ENCODE measurements around the gene ZNF525.
"Not testable (repeated sequence)": the region's sequence is repeated elsewhere in the genome, so short reads cannot be mapped to it uniquely, and the experiment has no call there.

Gene ZNF525

DNA sequence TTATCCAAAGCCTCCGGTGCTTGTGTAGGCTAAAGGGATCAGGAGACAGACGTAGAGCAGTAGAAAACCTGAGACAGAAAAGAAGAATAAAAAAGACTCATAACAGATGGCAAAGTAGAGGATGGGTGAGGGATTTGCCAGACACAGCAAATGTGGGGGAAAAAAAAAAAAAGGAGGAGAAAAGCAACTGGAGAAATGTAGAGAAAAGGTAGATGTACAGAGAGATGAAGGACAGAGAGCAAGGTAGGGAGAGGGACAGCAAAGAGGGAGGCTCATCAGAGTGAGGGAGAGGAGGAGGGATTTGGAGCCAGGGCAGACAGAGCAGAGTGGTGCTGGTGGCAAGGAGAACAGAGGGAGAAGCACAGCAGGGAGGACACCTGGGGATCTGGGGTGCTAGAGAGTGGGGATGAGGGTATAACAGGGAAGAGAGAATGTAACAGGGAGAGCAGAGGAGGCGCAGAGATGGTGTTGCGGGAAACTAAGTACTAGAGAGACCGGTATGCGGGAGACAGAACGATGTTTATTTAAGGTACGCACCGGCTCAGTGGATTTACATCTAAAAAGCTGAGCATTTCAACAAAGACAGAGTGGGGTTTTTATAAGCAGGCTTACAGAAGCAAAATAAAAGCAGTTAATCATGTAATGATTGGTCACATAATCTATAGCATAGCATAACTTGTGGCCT is 30.5 kb downstream of the ZNF525 start:
- DNase-seq, result not testable (repeated sequence)

DNA sequence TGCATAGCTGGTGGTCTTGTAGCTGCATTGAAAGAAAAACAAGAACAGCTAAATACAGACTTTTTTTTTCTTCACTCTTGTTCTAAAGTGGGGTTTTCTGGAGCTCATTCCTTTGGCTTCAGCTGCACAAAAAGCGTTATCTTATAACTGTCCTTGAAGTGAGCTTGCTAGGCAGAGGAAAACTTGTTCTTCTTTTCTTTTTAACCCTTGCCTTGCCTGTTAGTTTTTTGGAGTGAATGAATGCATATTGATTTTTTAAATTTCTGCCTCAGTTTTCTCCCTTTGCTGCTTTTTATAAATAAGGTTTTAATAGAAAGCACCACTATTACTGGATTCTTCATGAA is 31.0 kb downstream of the ZNF525 start:
- DNase-seq, result no peak

DNA sequence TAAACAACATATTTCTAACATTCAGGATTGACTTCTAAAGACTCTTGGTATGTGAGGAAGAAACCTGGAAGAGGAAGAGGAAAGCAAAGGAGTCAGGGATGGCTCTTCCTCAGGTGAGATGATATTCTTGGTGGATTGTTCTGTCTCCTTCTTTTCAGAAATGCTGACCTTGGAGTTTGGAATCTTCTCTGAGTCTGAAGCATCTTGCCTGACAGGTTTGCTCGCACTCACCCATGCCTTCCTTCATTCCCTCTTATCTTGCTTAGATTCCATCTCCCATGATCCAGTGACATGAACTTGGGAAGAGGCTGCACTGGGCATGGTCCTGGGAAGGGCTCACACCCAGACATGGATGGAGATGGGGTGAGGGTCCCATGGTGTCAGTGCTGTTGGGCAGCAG is 32.4 kb downstream of the ZNF525 start:
- DNase-seq, result not testable (repeated sequence)

DNA sequence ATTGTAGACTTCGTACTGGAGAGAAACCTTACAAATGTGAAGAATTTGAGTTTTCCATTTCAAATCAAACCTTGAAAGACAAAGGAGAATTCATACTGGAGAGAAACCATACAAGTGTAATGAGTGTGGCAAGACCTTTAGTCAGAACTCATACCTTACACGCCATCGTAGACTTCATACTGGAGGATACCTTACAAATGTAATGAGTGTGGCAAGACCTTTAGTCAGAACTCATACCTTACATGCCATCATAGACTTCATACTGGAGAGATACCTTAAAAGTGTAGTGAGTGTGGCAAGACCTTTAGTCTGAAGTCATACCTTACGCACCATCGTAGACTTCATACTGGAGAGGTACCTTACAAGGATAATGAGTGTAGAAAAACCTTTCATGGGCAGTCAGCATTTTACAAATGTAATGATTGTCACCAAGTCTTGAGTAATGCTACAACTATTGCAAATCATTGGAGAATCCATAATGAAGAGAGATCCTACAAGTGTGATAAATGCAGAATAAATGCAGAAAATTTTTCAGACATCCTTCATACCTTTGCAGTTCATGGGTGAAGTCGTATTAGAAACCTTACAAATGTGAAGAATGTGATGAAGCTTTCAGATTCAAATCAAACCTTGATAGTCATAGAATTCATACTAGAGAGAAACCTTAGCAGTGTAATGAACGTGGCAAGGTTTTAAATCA is 44.1 kb downstream of the ZNF525 start:
- no peak for DNase-seq

DNA sequence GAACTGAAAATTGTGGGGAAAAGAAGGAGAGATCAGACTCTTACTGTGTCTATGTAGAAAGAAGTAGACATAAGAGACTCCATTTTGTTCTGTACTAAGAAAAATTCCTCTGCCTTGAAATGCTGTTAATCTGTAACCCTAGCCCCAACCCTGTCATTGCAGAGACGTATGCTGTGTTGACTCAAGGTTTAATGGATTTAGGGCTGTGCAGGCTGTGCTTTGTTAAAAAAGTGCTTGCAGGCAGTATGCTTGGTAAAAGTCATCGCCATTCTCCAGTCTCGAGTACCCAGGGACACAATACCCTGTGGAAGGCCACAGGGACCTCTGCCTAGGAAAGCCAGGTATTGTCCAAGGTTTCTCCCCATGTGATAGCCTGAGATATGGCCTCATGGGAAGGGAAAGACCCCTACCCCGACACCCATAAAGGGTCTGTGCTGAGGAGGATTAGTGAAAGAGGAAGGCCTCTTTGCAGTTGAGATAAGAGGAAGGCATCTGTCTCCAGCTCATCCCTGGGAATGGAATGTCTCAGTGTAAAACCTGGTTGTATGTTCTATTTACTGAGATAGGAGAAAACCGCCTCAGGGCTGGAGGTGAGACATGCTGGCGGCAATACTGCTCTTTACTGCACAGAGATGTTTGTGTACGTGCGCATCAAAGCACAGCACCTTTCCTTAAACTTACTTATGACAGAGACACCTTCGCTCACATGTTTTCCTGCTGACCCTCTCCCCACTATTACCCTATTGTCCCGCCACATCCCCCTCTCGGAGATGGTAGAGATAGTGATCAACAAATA is 55.2 kb downstream of the ZNF525 start:
- peak; percentile 25 for DNase-seq

DNA sequence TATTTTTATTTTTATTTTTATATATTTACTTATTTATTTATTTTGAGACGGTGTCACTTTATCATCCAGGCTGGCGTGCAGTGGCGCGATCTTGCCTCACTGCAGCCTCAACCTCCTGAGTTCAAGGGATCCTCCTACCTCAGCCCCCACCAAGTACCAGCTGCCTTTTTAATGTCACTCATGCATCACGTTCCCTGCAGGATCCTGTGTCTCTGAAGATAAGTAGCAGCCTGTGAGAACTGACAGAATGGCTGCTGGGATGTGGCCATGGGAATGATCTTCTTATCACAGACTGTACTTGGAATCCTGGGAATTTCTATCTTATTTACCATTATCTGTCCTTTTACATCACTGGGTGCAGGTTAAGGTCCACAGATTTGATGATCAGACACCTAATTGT is 57.0 kb downstream of the ZNF525 start:
- DNase-seq, result no peak

DNA sequence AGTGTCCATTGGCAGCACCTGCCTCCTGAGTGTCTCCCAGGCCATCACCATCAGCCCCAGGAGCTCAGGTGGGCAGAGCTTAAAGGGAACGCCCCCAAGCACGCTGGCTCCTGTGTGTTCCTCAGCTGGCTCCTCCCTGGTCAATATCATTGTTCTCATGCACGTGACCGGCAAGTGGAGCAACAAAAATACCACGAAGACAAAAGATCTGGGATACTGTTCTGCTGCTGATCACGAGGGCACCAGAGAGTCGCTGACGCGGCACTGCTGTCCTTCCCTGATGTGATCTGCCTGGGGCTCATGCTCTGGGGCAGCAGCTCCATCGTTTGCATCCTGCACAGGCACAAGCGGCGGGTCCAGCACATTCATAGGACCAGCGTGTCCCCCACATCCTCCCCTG is 57.6 kb downstream of the ZNF525 start:
- DNase-seq, result not testable (repeated sequence)

DNA sequence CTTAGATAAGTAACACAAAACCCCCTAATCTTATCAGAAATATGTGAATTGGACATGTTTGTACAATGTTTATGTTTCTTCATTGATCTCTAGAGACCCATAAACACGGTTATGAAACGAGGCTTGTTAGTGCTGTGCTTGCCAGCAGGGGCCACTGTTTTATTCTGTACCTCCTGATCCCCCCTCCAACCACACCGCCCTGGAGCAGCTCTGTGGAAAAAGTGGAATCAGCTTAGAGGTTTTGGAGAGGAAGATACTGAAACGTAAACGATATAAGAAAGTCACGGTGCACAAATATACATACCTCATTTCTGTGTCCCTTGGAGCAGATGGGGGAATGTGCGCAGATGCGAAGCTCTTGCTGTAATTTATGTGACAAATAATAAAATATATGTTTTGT is 58.2 kb downstream of the ZNF525 start:
- DNase-seq, result peak; percentile 48

DNA sequence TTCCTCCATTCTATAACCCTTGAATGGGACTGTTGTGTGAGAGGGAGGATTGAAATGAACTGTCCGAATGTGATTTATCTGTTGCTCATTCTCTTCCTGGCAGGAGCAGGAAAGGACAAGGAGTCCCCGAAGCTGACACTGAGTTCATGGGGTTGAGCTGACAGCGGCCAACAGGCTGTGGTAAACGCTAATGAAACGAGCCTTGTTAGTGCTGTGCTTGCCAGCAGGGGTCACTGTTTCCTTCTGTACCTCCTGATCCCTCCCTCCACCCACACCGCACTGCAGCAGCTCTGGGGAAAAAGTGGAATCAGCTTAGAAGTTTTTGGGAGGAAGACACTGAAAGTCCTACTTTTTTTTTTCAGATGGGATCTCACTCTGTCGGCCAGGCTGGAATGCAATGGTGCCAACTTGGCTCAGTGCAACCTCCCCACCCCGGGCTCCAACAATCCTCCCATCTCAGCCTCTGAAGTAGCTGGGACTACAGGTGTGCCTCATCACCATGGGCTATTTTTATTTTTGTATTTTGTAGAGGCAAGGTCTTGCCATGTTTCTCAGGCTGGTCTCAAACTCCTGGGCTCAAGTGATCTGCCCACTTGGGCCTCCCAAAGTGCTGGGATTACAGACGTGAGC is 59.6 kb downstream of the ZNF525 start:
- peak; percentile 84 for DNase-seq

DNA sequence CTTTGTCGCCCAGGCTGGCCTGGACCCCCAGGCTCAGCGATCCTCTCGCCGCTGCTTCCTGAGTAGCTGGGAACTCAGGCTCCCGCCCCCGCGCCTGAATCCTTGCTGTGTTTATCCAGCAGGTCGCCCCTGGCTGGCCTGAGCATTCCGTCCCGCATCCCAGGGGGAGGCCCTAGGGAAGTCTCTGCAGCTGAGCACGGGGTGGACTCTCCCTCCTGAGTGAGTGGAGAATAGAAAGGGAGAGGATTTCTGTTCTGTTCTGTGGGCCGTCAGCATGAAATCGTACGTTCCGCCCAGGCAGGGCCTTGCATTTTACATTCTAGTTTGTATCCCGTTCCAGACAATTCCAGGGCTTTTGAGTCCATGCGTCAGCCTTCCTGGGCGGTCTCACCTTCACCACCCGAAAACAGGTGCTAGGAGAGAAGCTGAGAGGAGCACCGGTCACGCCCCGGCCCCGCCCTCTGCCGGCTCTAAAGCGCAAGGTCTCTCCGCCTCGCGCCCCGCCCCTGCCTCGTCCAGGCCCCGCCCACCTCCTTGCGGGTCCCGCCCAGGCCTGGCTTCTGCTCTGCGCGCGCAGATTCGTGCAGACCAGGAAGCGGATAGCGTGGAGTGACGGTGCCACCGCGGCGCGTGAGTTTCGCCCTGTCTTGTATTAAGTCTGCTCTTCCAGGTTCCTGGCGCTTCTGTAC is 66.0 kb downstream of the ZNF525 start, which contains the start of gene ZNF761:
TSS of gene ZNF761 (plus strand) at position 586 of the 689 bp plus-strand sequence. CDS start 15,285 bp downstream, outside the sequence.
- peak; percentile 94 for DNase-seq

DNA sequence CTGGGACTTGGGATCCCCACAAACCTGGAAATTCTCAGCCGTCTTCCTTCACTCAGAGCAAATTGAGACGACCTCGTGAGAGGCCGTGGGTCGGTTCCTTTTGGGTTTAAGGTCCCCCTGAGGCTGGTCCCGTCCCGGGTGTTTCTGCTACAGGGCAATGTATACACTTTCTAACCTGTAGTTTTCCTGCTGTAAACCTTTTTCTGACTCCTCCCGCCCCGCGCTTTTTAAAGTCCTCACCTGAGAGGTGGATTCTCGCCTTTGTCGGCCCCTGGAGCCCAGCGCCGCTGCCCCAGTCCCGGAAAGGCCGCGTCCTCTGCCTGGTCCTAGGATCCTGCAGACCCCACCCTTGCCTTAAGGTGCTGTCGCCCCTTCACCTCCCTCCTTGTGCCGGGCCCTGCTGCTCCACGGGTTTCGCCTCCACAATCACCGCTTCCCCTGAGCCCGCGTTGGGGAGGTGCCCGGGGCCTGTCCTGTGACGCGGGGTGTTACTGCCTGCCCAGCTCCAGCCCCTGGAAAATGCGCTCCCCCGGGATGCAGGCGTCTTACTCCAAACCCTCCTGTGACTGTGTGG is 66.7 kb downstream of the ZNF525 start:
- DNase-seq, result peak; percentile 31

All from NCI-H82 (cell line).